Stimulated activated CD4-positive, alpha-beta T cell treated with anti-CD3 and anti-CD28 coated beads, Interleukin-2, amount 100 ng/mL, for 48 hours (primary cell): ENCODE measurements around the gene ARID1A.
A peak's percentile ranks its signal among the peaks of the same experiment; 100 is the strongest.
"Not testable (repeated sequence)": the region's sequence is repeated elsewhere in the genome, so short reads cannot be mapped to it uniquely, and the experiment has no call there.

Source experiments
- DNase-seq, 2 donors: peaks; one replicate each; pipeline ENCODE4 v3.0.0-alpha.2; 2020

The ARID1A gene

GRCh38 chr1:26789612-26789865 is 93.7 kb downstream of the ARID1A start:
- no peak for DNase-seq

DNA sequence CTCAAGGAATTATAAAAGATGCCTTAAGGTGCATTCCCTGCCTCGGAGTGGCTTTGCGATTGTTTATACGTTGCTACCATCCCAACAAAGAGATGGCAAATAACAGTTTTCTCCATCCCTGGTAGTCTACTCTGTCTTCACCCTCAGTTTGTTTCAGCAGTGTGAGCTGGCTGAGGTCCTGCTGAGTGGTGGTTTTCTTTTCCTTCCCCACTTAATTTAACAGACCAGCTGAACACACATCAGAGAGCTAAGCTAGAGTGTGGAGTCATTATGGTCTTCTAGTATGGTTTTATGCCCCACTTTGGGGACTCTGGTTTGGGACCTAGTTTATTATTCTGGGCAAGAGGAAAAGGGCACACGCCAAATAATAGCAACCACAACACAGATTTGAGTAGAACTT is 94.1 kb downstream of the ARID1A start:
- DNase-seq = no peak

DNA sequence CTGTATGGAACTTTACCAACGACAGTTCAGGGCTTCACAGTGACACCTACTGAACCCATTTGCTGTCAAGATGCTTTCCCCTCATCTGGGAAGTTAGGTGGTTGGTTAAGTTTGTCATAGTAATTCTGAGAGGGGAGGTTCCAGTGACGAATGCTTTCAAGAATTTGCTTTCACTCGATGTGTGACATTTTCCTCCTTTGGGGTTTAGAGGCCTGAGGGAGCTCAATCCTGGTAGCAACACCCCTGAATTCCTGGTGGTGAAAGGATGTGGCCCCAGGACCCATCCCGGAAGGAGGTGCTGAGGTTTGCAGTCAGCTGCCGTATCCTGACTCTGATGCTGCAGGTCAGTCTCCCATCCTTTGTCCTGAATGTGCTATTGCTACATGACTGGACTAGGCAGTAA is 94.7 kb downstream of the ARID1A start:
- peak in 1 of 2 donors; percentile 28 for DNase-seq

DNA sequence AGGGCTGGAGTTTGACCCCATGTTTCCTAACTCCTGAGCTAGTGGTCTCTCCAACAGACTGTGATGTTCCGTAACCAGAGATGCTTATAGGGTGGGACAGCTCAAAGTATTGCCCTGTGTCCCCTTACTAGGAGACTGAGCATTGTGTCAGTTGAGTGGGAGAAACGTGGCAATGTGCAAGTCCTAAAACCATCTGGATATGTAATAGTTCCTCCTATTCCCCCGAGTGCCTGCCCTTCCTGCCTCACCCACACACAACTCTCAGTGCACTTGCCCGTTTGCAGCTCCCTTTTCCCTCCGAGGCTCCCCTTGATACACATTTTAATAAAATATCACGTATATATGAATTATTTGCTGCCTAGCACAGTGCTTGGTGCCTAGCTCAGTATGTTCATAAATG is 95.3 kb downstream of the ARID1A start:
- no peak for DNase-seq

DNA sequence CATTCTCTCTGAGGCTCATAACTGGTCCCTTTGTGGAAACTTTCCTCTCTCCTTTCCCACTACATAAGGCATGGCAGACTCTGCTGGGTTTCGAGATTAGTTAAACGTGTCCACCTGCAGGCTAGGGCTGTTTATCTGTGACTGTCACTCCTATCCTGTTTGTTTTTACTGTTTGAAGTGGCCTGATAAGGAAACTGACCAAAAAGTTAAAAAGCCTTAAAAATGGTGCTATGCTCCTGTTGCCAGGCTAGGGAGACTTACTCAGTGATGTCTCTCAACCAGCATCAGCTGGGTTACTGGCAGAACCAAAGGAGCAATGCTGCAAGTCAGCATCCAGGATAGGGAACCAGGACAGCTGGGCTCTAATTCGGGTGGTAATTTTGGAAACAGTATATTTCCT is 95.8 kb downstream of the ARID1A start:
- DNase-seq = no peak

- DNase-seq = no peak
Measured at GRCh38 chr1:26792924-26793323, 97.1 kb downstream of the ARID1A start.

DNA sequence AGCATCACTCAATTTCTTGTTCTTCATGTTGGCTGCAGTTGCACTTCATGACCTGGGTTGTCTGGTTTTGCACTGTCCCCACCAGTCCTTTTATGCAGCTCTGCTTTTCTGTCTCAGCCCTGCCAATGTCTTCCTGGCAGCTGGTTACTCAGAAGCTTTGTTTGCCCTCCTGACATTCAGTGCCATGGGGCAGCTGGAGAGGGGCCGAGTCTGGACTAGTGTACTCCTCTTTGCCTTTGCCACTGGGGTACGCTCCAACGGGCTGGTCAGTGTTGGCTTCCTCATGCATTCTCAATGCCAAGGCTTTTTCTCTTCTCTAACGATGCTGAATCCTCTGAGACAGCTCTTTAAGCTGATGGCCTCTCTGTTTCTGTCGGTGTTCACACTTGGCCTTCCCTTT is 98.6 kb downstream of the ARID1A start:
- DNase-seq = no peak

DNA sequence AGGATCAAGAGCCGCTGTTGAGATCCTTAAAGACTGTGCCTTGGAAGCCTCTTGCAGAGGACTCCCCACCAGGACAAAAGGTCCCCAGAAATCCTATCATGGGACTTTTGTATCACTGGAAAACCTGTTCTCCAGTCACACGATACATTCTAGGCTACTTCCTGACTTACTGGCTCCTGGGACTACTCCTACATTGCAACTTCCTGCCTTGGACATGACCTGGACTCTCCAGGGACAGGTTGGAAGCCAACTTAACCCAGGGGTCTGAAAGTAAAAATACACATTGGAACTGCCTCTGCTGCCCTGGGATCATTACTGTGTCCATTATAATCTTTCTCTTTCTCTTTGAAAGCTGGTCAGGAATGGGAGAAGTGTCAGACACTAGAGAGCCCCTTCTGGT is 101.8 kb downstream of the ARID1A start:
- DNase-seq = no peak

DNA sequence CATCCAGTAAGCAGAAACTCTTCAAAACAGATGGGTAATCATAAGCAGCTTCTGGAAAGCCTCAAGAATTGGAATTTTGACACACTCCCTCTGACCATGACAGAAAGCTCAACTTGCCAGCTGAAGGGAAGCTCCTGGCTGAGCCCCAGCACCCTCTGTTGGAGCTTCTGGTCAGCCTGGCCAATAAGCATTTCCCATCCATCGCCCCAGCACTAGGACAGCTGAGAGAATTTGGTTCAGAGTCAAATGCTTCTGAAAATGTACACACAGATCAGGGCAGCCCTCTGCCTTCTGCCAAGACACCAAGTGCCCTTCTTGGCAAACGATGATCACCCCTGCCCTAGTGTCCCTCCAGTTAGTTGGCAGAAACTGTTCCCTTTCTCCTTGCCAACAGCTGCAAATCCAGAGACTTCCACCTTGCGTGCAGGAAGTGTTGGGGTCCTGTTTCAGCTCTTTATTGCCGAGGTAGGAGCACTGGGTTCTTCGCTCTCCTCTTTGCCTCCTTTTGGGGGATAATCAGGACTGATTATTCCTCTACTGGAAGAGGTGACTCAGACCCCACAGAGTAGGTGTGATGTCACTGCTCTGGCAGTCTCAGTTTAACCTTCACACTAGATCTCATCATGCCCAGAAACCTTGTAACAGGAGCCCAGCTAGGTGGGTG is 103.8 kb downstream of the ARID1A start:
- DNase-seq = no peak

- not testable (repeated sequence) for DNase-seq
Measured at GRCh38 chr1:26803932-26804331, 108.1 kb downstream of the ARID1A start.

- DNase-seq = peak; percentile 69 to 73
Measured at GRCh38 chr1:26810105-26810504, 114.3 kb downstream of the ARID1A start.

- no peak for DNase-seq
Measured at GRCh38 chr1:26811057-26811456, 115.2 kb downstream of the ARID1A start.

GRCh38 chr1:26811708-26812107 is 115.9 kb downstream of the ARID1A start:
- DNase-seq = no peak

DNA sequence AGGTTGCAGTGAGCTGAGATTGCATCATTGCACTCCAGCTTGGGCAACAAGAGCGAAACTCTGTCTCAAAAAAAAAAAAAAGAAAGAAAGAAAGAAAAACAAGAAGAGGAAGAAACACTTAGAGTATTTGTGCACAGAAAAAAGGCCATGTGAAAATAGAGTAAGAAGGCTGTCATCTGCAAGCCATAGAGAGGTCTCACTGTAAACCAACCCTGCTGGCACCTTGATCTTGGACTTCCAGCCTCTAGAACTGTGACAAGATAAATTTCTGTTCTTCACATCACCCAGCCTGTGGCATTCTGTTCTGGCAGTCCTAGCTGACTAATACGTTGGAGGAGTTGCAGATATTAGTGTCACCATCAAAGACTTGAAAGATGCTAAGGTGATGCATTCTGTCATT is 118.6 kb downstream of the ARID1A start:
- no peak for DNase-seq

- no peak for DNase-seq
Measured at GRCh38 chr1:26814893-26815292, 119.1 kb downstream of the ARID1A start.

DNA sequence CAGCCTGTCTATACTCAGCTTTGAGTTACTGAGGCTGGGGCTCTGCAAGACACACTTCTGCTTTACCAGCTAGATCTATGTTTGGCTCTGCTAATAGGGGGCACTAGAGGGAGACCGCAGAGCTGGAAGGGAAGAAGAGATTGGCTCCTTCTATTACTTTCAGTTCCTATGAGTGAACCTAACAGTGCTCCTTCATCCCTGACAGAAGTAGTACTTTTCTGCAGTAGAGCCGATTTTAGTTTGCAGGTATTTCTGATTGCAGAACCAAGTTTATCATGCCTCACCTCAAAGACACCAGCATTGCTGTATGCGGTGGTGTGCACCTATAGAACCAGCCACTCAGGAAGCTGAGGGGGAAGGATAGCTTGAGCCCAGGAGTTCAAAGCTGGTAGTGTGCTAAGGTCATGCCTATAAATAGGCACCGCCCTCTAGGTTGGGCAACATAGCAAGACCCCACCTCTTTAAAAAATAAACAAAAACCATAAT is 125.0 kb downstream of the ARID1A start:
- no peak for DNase-seq

DNA sequence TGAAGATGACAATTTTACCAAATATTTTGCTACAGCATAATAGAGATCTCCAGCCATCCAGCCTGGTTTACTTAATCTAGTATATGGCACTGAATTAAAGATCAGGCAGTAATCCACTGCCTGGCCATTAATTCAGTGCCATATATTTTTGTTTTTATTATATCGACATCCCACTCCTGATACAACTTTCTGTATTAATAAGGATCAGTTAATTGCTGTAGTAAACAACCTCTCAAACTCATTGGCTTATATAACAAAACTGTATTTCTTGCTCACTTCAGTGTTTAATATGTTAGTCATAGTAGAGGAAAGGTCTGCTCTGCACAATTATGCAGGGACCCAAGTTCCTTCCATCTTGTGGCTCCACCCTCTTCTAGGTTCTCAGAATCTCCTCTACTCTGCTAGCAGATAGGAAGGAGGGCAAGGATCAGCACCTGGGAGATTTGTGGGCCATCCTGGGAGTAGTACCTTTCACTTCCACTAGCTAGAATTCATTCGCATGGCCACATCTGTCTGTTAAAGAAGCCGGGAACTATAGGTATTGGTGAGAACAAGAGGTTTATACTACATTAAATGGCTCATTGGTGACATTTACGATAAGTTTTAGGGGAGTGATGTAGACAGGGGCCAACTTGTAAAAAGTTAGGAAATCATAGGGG is 127.1 kb downstream of the ARID1A start:
- DNase-seq = no peak

- DNase-seq = no peak
Measured at GRCh38 chr1:26824731-26825130, 128.9 kb downstream of the ARID1A start.

DNA sequence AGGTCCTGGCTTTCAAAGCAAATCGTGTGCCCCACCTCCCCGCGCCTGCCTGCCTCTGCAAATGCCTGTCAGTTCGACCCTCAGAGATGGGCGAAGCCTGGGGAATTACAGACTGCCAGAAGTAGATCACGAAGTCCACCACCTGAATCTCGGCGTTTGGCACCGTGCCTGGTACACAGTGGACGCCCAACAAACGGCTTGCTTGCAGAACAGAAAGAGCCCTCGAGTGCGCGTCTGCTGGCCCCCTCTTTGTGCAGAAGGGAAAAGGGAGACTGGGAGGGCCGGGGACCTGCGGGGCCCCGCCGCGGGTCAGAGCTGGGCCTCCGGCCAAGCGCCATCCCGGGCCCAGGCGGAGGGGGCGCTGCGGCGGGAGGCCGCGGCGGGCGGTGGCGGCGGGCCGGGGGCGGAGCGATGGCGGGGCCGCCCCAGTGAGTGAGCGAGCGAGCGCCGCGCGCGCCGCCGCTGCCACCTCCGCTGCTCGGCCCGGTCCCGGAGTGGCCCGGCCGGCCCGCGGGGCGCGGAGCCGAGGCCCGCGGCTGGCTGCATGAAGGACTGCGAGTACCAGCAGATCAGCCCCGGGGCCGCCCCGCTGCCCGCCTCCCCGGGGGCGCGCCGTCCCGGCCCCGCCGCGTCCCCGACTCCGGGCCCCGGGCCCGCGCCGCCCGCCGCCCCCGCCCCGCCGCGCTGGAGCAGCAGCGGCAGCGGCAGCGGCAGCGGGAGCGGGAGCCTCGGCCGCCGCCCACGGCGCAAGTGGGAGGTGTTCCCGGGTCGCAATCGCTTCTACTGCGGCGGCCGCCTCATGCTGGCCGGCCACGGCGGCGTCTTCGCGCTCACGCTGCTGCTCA is 130.7 kb downstream of the ARID1A start, which contains the start of gene ZDHHC18:
Gene ZDHHC18, plus strand, starts transcription at position 428 of the 845 bp plus-strand sequence. Its CDS starts 117 bp downstream, at position 545.
- DNase-seq = peak; percentile 62 to 80

GRCh38 chr1:26827106-26827604 is 131.3 kb downstream of the ARID1A start:
- DNase-seq = no peak

- DNase-seq = no peak
Measured at GRCh38 chr1:26827663-26828062, 131.8 kb downstream of the ARID1A start.

DNA sequence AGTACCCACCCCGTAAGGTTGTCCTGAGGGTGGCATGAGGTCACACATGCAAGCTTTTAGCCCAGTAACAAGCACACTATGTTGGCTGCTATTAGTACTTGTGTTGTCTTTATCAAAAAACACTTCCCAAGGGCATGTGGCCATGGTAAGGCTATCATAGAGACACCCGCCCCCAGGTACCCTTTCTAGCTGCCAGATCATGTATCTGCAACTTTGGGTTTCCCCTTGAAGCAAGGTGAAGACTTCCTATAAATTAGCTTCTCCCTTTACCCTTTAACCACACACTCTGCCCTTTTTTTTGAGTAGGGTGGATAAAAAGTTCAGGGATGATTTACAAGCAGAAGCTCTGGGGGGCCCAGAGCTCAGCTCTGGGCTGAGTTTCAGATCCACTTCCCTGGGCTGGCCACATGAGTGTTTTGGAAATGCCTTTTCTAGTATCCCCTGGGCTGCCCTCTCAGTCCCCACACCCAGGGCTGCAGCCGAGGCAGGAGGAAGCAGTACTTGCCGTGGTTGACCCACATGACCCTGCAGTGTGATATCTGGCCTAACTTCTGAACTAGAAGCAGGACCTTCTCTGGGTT is 132.7 kb downstream of the ARID1A start:
- no peak for DNase-seq

DNA sequence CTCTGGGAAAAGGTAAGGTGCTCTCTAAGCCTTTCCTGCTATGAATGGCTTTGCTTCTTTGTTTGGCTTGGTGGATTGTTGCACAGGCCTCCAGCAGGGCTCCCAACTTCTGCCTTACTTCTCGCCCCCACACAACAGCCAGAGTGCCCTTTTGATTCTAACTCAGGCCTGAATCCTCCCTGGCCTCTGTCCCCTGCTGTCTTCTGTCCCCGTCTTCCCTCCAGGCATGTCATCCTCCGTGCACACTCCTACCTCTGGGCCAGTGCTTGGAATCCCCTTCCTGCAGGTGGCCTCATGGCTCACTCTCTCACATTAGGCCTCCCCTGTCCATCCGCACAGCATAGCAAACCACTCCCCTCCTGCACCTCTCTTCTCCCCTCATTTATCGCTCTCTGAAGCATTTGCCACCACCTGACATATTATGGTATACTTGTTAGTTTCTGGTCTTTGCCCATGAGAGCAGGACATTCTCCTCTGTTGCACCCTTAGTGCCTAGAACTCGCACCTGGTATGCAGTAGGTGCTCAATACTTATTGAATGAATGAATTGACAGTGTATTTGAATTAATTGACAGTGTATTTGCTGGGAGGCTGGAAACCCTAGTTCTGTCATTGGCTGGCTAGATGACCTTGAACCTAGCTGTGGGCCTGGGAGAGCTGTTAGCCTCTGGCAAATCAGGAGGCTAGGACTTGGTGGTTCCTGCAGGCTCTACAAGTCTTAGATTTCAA is 133.5 kb downstream of the ARID1A start:
- no peak for DNase-seq
